ENCODE data around the gene UBL3. TPM values are rescaled to one million over a fixed set of nuclear protein-coding genes. Genes with fewer than 3 reads are reported as not detected.

UBL3 gene
- polyA plus RNA-seq, 1 donor (not counting 4 experiments of a cell fraction or from before 2014, with no cell fraction given) = 10.5 TPM

- H3K9me3 ChIP-seq (ENCODE audit: control insufficient read depth, low read depth, low read length) = no peaks in the 10 kb centered on the region
- TF ChIP-seq EZH2 (IDR thresholded peaks at IDR 0.05; ENCODE audit: low read length) (no peak), CTCF (optimal IDR thresholded peaks at IDR 0.05 in 1 of 3, IDR thresholded peaks at IDR 0.05 in 1 of 3, conservative IDR thresholded peaks at IDR 0.05 in 1 of 3; ENCODE audit: extremely low read depth in 1 of 3, insufficient read depth in 2 of 3, low read length in 3 of 3) (no peak)
- DNase-seq (ENCODE audit: low read depth, low spot score) (no peak), FAIRE-seq (no peak)
- H3K79me2 ChIP-seq (ENCODE audit: control insufficient read depth, insufficient read depth, low read length) = no peaks in the 10 kb centered on the region
- no peak overlapping the region for H3K4me3 ChIP-seq (ENCODE audit: control insufficient read depth in 2 of 3, extremely low read depth in 1 of 3, insufficient read depth in 2 of 3, low read depth in 1 of 3, low read length in 3 of 3)
- H3K27ac ChIP-seq (ENCODE audit: control insufficient read depth, insufficient read depth, low read length) = no peak overlapping the region
- H3K27me3 ChIP-seq (ENCODE audit: control insufficient read depth, extremely low read depth, insufficient read depth, low read length) = no peaks in the 10 kb centered on the region
- H3K4me1 ChIP-seq (ENCODE audit: control insufficient read depth, extremely low read depth, insufficient read depth, low read length) = no peaks in the 10 kb centered on the region
- no peaks in the 10 kb centered on the region for H3K9me1 ChIP-seq (ENCODE audit: control insufficient read depth, extremely low read depth, insufficient read depth, low read length)
- H3K4me2 ChIP-seq (ENCODE audit: control insufficient read depth, extremely low read depth, insufficient read depth, low read depth, low read length) = no peak overlapping the region
- H2AFZ ChIP-seq (ENCODE audit: control insufficient read depth, low read length) = no peak overlapping the region
- H3K36me3 ChIP-seq (ENCODE audit: control insufficient read depth in 2 of 2, extremely low read depth in 1 of 2, insufficient read depth in 2 of 2, low read length in 2 of 2) = no peaks in the 10 kb centered on the region
- dilution Hi-C loops (cut with MboI; ENCODE audit: extremely low pct_ligation_motif_present, low sequenced_read_pairs) = no loop called here
- H4K20me1 ChIP-seq (ENCODE audit: control insufficient read depth, extremely low read depth, insufficient read depth, low read length) = no peaks in the 10 kb centered on the region
- H3K9ac ChIP-seq (ENCODE audit: control insufficient read depth, extremely low read depth, insufficient read depth, low read length) = no peak overlapping the region
These were observed 33.6 kb upstream of the UBL3 start for GRCh38 chr13:29883941-29884518.

- Histone ChIP-seq H3K36me3 (ENCODE audit: control insufficient read depth in 2 of 2, extremely low read depth in 1 of 2, insufficient read depth in 2 of 2, low read length in 2 of 2) (no peaks in the 10 kb centered on the region), H3K79me2 (ENCODE audit: control insufficient read depth, insufficient read depth, low read length) (no peaks in the 10 kb centered on the region), H3K9ac (ENCODE audit: control insufficient read depth, extremely low read depth, insufficient read depth, low read length) (no peak overlapping the region), H2AFZ (ENCODE audit: control insufficient read depth, low read length) (no peak overlapping the region), H4K20me1 (ENCODE audit: control insufficient read depth, extremely low read depth, insufficient read depth, low read length) (no peaks in the 10 kb centered on the region), H3K9me3 (ENCODE audit: control insufficient read depth, low read depth, low read length) (no peaks in the 10 kb centered on the region), H3K4me3 (ENCODE audit: control insufficient read depth in 2 of 3, extremely low read depth in 1 of 3, insufficient read depth in 2 of 3, low read depth in 1 of 3, low read length in 3 of 3) (no peak overlapping the region), H3K27me3 (ENCODE audit: control insufficient read depth, extremely low read depth, insufficient read depth, low read length) (no peaks in the 10 kb centered on the region), H3K4me2 (ENCODE audit: control insufficient read depth, extremely low read depth, insufficient read depth, low read depth, low read length) (no peak overlapping the region), H3K27ac (ENCODE audit: control insufficient read depth, insufficient read depth, low read length) (no peak overlapping the region), H3K4me1 (ENCODE audit: control insufficient read depth, extremely low read depth, insufficient read depth, low read length) (no peaks in the 10 kb centered on the region), H3K9me1 (ENCODE audit: control insufficient read depth, extremely low read depth, insufficient read depth, low read length) (no peaks in the 10 kb centered on the region)
- dilution Hi-C loops (cut with MboI; ENCODE audit: extremely low pct_ligation_motif_present, low sequenced_read_pairs) = no loop called here
- no peak for FAIRE-seq
- DNase-seq (ENCODE audit: low read depth, low spot score) = no peak
- no peak for TF ChIP-seq EZH2 (IDR thresholded peaks at IDR 0.05; ENCODE audit: low read length)
- no peak for TF ChIP-seq CTCF (optimal IDR thresholded peaks at IDR 0.05 in 1 of 3, IDR thresholded peaks at IDR 0.05 in 1 of 3, conservative IDR thresholded peaks at IDR 0.05 in 1 of 3; ENCODE audit: extremely low read depth in 1 of 3, insufficient read depth in 2 of 3, low read length in 3 of 3)
These were observed 31.7 kb upstream of the UBL3 start for GRCh38 chr13:29882076-29882475.
